Measurements from ENCODE around the gene SLC4A1.
A peak's percentile ranks its signal among the peaks of the same experiment; 100 is the strongest.

Gene SLC4A1

GRCh38 chr17:44267818-44268490 lies at the start of gene SLC4A1:
Gene SLC4A1, minus strand, starts transcription at chr17:44268135. Its CDS starts 5,269 bp downstream, at chr17:44262866.
- no peak for DNase-seq

- no peak for DNase-seq
Observed at GRCh38 chr17:44317545-44317944, 49.6 kb upstream of the SLC4A1 start.

- DNase-seq = no peak
Observed at GRCh38 chr17:44315760-44316731, 48.1 kb upstream of the SLC4A1 start.

- DNase-seq = no peak
Observed at GRCh38 chr17:44314869-44315661, 47.1 kb upstream of the SLC4A1 start.

- no peak for DNase-seq
Observed at GRCh38 chr17:44314524-44314868, 46.6 kb upstream of the SLC4A1 start.

- no peak for DNase-seq
Observed at GRCh38 chr17:44314031-44314430, 46.1 kb upstream of the SLC4A1 start.

- no peak for DNase-seq
Observed at GRCh38 chr17:44312396-44313104, 44.6 kb upstream of the SLC4A1 start.

- DNase-seq = no peak
Observed at GRCh38 chr17:44311562-44312181, 43.7 kb upstream of the SLC4A1 start.

- DNase-seq = no peak
Observed at GRCh38 chr17:44310609-44311376, 42.9 kb upstream of the SLC4A1 start.

- no peak for DNase-seq
Observed at GRCh38 chr17:44310188-44310587, 42.3 kb upstream of the SLC4A1 start.

- no peak for DNase-seq
Observed at GRCh38 chr17:44309472-44309871, 41.5 kb upstream of the SLC4A1 start.

- no peak for DNase-seq
Observed at GRCh38 chr17:44308865-44309264, 40.9 kb upstream of the SLC4A1 start.

- peak; percentile 69 to 89 for DNase-seq
Observed at GRCh38 chr17:44308320-44308818, 40.4 kb upstream of the SLC4A1 start, which contains the start of gene RUNDC3A. Gene RUNDC3A, plus strand, starts transcription at chr17:44308601. Its CDS starts 232 bp downstream, at chr17:44308833.

GRCh38 chr17:44307387-44308186 lies 39.7 kb upstream of the SLC4A1 start:
- DNase-seq = peak; percentile 72 to 83

GRCh38 chr17:44304651-44305050 lies 36.7 kb upstream of the SLC4A1 start:
- peak; percentile 17 to 54 for DNase-seq

- no peak for DNase-seq
Observed at GRCh38 chr17:44297975-44298374, 30.0 kb upstream of the SLC4A1 start.

- DNase-seq = no peak
Observed at GRCh38 chr17:44293509-44294226, 25.7 kb upstream of the SLC4A1 start.

- no peak for DNase-seq
Observed at GRCh38 chr17:44287651-44288050, 19.7 kb upstream of the SLC4A1 start.

- no peak for DNase-seq
Observed at GRCh38 chr17:44284024-44284400, 16.1 kb upstream of the SLC4A1 start.

Measured in NCI-H446 (cell line).